Fibroblast of gingiva (primary cell): Measurements from ENCODE around the gene COA1.
"Not testable (repeated sequence)": the region's sequence is repeated elsewhere in the genome, so short reads cannot be mapped to it uniquely, and the experiment has no call there.

Experiments
- DNase-seq: peaks from one replicate; pipeline ENCODE4 v3.0.0-alpha.2; 2011; ENCODE audit warnings: low read depth

The COA1 gene

DNA sequence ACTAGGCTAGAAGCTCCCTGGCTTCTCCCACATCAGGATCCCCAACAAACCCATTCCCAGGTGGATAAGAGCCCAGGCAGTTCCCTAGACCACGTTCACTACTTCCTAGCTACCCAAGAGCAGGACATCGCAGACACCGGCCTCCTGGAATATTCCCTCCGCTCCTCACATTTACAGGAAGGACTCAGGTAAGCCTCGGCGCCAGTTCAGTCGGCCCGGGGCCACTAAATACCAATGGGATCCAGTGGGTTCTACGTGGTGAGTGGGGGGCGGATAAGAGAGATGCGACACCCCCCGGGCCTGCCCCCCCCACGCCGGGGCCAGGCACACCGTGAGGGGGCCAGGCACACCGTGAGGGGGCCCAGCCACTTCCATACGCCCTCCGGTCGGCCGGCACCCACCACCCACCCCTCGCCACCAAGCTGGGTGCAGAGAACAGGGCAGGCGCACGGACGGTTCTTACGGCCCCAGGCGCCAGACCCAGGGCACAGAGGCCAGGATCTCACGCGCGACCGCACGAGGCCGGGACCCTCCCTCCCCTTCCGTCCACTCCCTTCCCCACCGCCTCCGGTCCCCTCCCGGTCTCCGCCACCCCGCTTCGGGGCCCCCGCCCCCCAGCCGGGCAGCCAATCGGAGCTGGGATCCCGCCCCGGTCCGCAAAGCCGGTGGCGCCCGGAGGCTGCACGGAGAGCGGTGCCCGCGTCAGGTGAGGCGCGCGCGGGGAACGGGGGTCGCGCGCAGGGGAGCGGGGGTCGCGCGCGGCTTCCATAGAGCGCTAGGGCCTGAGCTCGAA, 28.9 kb upstream of the COA1 start, which contains the start of gene BLVRA:
Gene BLVRA (plus strand): TSS at position 652 of the 793 bp plus-strand sequence. CDS start 12,479 bp downstream, outside the sequence.
- peak; percentile 45 for DNase-seq

- DNase-seq: no peak
These were observed 27.9 kb upstream of the COA1 start for GRCh38 chr7:43757073-43757720.

DNA sequence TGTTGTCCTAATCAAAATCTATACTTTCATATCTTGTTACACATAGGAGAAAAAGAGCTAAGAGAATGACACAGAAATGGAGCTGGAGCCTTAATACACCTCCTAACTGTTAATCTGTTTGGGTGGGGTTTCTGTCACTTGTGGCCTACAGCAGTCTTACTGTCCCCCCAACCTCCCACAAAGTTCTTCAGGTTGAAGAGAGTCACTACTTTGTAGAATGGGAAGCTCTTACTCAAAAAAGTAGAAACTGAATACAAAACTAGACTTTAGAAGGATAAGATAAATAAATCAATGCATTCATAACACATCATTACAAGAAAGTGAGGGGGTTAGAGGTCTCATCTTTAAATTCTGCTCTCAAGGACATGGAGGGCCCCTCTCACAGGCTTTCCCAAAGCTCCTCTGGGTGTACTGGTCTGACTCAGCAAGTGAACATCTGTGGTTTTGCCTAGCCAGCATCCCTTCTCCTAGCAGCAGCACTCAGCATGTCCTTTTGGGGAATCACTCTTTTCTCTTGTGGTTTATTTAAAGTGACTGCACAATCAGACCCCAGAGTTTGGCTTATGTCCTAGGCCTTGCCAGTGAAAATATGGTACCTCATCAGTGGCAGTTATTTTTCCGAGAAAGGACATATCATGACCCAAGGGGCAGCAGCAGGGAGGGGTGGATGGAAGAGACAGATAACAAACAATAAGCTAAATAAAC, 27.2 kb upstream of the COA1 start:
- peak; percentile 46 for DNase-seq

DNA sequence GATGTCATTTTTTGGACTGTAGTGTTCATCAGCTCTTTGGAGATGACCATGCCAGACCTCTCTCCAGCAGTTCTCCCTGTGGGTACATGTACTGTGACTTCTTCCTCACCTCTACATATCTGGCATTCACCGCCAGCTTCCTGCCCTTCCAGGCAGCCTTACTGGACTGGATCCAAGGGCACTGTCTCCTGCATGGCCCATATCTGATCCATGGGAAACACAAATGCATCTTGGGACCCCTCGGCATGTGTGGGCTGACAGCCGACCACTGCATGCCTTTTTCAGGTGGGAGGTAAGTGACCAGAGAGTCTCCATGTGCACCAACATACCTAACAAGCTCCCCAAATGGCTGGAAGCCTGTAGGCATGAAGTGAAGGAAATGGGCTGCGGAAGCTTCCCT, 25.3 kb upstream of the COA1 start:
- DNase-seq: no peak

- DNase-seq: no peak
These were observed 24.5 kb upstream of the COA1 start for GRCh38 chr7:43753843-43754242.

DNA sequence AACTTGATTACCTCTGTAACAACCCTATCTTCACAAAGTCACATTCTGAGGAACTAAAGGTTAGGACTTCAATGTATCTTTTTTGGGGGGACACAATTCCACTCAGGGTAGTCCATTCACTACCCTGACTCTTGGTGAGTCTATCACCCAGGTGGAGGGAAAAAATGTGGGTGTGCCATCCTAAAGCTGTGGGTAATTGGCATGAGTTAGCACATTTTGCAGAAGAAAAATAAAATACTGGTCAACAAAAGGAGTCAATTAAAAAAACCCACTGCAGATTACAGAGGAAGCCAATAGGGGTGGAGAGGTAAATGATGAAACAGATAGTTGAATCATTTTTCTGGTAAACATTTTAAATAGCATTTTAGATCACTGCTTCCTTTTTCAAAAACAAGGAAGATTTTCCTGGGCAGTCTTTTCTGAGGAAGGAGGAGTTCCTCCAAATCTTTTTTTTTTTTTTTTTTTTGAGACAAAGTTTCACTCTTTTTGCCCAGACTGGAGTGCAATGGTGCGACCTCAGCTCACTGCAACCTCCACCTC, 24.0 kb upstream of the COA1 start:
- DNase-seq: peak; percentile 8

DNA sequence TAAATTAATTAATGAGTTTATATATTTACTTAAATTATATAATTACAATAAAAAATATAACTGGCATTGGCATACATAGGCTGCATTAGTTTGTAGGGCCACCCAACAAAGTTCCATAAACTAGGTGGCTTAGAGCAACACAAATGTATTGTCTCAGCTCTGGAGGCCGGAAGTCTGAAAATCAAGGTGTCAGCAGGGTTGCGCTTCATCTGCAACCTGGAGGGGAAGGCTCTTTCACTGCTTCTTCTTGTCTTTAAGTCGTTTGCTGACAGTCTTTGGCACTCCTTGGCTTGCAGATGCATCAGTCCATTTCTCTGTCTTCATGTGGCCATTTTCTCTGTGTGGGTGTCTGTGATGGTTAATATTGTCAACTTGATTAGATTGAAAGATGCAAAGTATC, 23.1 kb upstream of the COA1 start:
- no peak for DNase-seq

DNA sequence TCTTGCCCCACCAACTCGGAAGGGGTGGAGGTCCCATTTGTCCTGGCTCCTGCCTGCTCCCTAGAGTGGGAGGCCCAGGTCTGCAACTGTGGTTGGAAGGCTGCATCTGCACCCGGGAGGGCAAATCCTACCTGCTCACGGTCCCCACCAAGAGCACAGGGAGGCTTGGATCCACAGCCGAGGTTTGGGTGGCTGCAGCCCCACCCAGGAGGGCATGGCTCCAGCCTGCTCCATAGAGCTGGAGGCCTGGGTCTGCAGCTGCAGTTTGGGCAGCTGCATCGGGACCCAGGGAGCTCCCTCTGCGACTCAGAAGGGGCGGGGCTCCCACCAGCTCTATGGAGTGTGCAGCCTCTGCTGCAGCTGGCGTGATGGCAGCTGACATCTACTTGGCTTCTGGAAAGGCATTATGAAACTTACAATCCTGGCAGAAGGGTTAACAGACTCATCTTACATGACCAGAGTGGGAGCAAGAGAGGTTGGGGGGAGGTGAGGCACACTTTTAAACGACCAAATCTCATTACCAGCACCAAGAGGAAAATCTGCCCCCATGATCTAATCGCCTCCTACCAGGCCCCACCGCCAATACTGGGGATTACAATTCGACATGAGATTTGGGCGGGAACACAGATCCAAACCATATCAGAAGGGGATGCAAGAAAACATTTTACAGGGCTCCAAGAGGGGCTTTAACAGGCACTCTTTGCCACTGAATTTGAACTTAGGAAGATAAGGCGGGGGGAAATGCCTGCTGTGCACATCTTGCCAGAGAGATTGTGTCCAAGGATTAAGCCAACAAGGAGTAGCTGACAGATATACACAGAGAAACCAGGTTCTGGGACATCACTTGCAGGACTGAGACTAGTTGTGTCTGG, 20.9 kb upstream of the COA1 start:
- no peak for DNase-seq

- no peak for DNase-seq
These were observed 20.1 kb upstream of the COA1 start for GRCh38 chr7:43749383-43749940.

DNA sequence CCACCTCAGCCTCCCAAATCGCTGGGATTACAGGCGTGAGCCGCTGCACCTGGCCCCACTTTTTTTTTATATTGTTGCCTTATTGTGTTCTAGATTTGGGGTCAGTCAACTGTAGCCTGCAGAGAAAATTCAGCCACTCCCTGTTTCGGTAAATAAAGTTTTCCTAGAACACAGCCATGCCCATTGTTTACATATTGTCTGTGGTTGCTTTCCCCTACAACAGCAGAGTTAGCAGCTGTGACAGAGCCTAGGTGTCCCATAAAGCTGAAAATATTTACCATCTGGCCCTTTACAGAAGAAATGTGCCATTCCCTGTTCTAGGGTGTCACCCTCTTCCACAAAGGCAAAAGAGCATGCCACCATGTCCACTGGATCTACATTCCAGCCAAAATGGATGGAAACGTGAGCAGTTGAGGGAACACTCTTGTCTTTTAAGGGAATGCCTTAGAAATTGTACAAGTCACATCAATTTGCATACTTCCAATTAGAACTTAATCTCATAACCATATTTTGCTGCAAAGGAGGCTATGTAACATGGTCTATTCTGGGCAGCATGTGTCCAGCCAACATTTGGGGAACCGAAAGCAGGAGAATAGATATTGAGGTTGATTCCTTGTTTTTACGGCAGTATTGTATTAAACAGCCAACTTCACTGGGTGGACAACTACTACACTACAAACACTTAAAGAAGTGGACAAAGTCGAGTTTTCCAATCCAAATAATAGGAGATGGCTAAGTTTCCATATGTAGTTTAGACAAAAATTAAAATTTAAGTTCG, 18.2 kb upstream of the COA1 start:
- DNase-seq: no peak

GRCh38 chr7:43742692-43743091, 13.4 kb upstream of the COA1 start:
- DNase-seq: no peak

- no peak for DNase-seq
These were observed 8.3 kb upstream of the COA1 start for GRCh38 chr7:43737467-43738127.

DNA sequence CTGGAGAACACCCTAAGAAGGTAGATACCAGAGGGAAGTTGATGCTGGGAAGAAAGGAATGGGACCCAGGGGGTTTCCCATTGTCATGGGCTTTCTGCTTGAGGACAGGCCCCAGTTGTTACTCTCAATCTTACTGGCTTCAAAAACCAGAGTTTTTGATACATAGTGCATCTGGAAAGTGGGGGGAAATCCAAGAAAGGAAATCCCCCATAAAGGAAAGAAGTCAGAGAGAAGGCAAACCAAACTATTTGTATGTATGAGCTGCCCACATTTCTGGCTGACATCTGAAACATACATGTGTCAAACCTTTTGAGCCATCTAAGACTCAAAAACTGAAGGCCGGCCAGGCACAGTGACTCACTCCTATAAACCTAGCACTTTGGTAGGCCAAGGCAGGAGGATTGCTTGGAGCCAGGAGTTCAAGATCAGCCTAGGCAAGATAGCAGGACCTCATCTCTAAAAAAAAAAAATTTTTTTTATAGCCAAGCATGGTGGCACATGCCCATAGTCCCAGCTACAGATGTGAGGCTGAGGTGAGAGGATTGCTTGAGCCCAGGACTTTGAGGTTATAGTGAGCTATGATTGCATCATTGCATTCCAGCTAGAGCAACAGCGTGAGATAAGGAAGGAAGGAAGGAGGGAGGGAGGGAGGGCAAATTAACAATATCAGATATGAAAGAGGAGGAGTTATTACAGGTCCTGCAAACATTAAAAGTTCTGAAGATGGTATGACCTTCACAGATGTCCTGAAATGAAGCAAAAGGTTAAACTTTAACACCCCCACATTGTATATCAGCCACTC, 6.7 kb upstream of the COA1 start:
- DNase-seq: no peak

- DNase-seq: no peak
These were observed 6.1 kb upstream of the COA1 start for GRCh38 chr7:43735403-43735801.

DNA sequence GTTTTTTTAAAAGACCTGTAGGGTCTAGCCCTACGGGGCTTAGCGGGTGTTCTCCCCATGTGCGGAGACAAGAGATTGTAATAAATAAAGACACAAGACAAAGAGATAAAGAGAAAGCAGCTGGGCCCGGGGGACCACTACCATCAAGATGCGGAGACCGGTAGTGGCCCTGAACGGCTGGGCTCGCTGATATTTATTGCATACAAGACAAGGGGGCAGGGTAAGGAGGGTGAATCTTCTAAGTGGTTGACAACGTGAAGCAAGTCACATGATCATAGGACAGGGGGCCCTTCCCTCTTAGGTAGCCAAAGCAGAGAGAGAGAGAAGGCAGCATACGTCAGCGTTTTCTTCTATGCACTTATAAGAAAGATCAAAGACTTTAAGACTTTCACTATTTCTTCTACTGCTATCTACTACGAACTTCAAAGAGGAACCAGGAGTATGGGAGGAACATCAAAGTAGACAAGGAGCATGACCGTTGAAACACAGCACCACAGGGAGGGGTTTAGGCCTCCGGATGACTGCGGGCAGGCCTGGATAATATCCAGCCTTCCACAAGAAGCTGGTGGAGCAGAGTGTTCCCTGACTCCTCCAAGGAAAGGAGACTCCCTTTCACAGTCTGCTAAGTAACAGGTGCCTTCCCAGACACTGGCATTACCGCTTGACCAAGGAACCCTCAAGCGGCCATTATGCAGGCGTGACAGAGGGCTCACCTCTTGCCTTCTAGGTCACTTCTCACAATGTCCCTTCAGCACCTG, 5.4 kb upstream of the COA1 start:
- not testable (repeated sequence) for DNase-seq

- DNase-seq: not testable (repeated sequence)
These were observed 2.2 kb upstream of the COA1 start for GRCh38 chr7:43731494-43731893.

- no peak for DNase-seq
These were observed 563 bp upstream of the COA1 start for GRCh38 chr7:43729924-43730248.

- no peak for DNase-seq
These were observed 1.8 kb downstream of the COA1 start for GRCh38 chr7:43727494-43727893.

GRCh38 chr7:43727003-43727402, 2.3 kb downstream of the COA1 start:
- no peak for DNase-seq
